ENCODE data around the gene SIRPB2. TPM values are rescaled to one million over a fixed set of nuclear protein-coding genes. Genes with fewer than 3 reads are reported as not detected.

The SIRPB2 gene
- total and polyA plus RNA-seq, 2 of the 8 experiments (the other 6 are each of a cell fraction or from before 2014, with no cell fraction given) = 0.28 TPM; not detected in 1

DNA sequence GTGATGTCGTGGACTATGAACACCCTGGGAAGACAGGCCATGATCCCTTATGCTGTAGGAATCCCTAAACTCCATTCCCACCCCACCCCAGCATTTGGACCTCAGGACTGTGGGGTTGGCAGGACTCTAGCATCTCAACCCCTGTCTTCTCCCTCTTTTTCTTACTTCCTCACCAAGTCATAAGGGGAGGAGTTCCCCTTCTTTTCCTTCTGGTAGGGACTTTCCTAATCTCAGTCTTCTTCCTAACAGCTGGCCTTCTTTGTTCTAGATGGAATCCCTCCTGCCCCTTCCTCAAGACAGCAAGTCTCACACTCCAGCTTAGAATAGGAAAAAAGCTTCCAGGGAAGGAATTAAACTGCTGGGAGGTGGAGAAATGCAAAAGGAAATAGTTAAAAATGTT is 2.3 kb upstream of the SIRPB2 start:
- no peak overlapping the region for H3K27ac ChIP-seq (ENCODE audit: low read depth, low read length)
- H3K9ac ChIP-seq (replicated peaks in 1 of 4; ENCODE audit: extremely low read depth in 1 of 4, low read depth in 3 of 4, low read length in 3 of 4) = no peak overlapping the region
- no peaks in the 10 kb centered on the region for H3K79me1 ChIP-seq (ENCODE audit: low read depth, low read length)
- H2BK12ac ChIP-seq (ENCODE audit: low read depth, low read length) = no peak overlapping the region
- no peaks in the 10 kb centered on the region for H4K20me1 ChIP-seq (replicated peaks in 1 of 2; ENCODE audit: control insufficient read depth in 1 of 2, insufficient read depth in 2 of 2, low read length in 2 of 2)
- no peak overlapping the region for H3K56ac ChIP-seq (replicated peaks; ENCODE audit: insufficient read length, low read depth, low read length)
- H3K23ac ChIP-seq (ENCODE audit: insufficient read length) = no peak overlapping the region
- H2BK5ac ChIP-seq (ENCODE audit: low read depth, low read length) = no peak overlapping the region
- H3K27me3 ChIP-seq (replicated peaks in 1 of 4; ENCODE audit: control insufficient read depth in 3 of 4, extremely low read depth in 1 of 4, insufficient read depth in 3 of 4, low read length in 3 of 4) = peaks cover 0 to 4% (median 1%) of the 10 kb centered on the region in 4 experiments; a peak in 2 of 7 replicates
- no peaks in the 10 kb centered on the region for H3K23me2 ChIP-seq (ENCODE audit: low read depth, low read length)
- H3K4me1 ChIP-seq (replicated peaks in 1 of 4; ENCODE audit: control insufficient read depth in 3 of 4, insufficient read depth in 4 of 4, low read length in 3 of 4) = no peaks in the 10 kb centered on the region
- DNase-seq (ENCODE audit: low read depth in 1 of 2, low spot score in 2 of 2) (no peak), FAIRE-seq (no peak)
- CTCF ChIA-PET (ENCODE audit: partially characterized antibody) = interaction anchor here (0.9 to 4.5 kb wide), 3 partner anchors 10 to 19 kb away, joined by 3 to 31 read pairs (median 6); no protein-coding TSS in a partner anchor
- H3K18ac ChIP-seq (ENCODE audit: extremely low read depth, low read length) = no peak overlapping the region
- no peak overlapping the region for H4K91ac ChIP-seq (replicated peaks; ENCODE audit: insufficient read length, low read length)
- H4K8ac ChIP-seq (ENCODE audit: extremely low read depth, insufficient read depth, low read length) = no peak overlapping the region
- no peak overlapping the region for H3K14ac ChIP-seq (ENCODE audit: insufficient read length)
- no peak overlapping the region for H3K4ac ChIP-seq (replicated peaks; ENCODE audit: insufficient read length, low read depth, low read length)
- no peak overlapping the region for H2BK15ac ChIP-seq (ENCODE audit: low read length)
- H2AK5ac ChIP-seq (ENCODE audit: low read depth, low read length) = no peak overlapping the region
- H4K5ac ChIP-seq (ENCODE audit: insufficient read length, low read depth, low read length) = no peak overlapping the region
- POLR2A ChIA-PET (ENCODE audit: partially characterized antibody) = no interaction called here
- no peak overlapping the region for H2BK20ac ChIP-seq (ENCODE audit: low read length)
- no peaks in the 10 kb centered on the region for H3K79me2 ChIP-seq (ENCODE audit: control insufficient read depth in 1 of 2, insufficient read depth in 2 of 2, low read length in 2 of 2)
- no peaks in the 10 kb centered on the region for H3K36me3 ChIP-seq (ENCODE audit: control insufficient read depth in 2 of 4, insufficient read depth in 4 of 4, low read length in 3 of 4)
- H2AFZ ChIP-seq (ENCODE audit: low read length) = 0 out of 2 replicates have a peak overlapping the region, but pooled peaks have one; percentile 4
- H3K4me3 ChIP-seq (ENCODE audit: extremely low read depth in 1 of 4, insufficient read depth in 2 of 4, low read depth in 3 of 4, low read length in 4 of 4) = no peak overlapping the region
- 96% methylated on average over 1 of the region's 1 CpG; no CpG with 5 or more reads in 1 of the 2 experiments for WGBS, 2 experiments (ENCODE audit: extremely low coverage in 1 of 2, insufficient coverage in 1 of 2, insufficient read length in 1 of 2, insufficient replicate concordance in 2 of 2, low coverage in 1 of 2, low lambda C conversion rate in 2 of 2, missing lambda C conversion rate in 1 of 2)
- no peak overlapping the region for H2BK120ac ChIP-seq (replicated peaks; ENCODE audit: low read depth, low read length)
- no peak for TF ChIP-seq TAF7 (optimal IDR thresholded peaks at IDR 0.05; ENCODE audit: borderline replicate concordance, low read depth, low read length)
- TF ChIP-seq NRF1 (IDR thresholded peaks at IDR 0.05; ENCODE audit: low read depth, low read length) = no peak
- H3K4me2 ChIP-seq (ENCODE audit: insufficient read depth in 1 of 2, low read depth in 2 of 2, low read length in 2 of 2) = no peak overlapping the region
- no peaks in the 10 kb centered on the region for H3K9me3 ChIP-seq (ENCODE audit: insufficient read depth in 2 of 2, low read depth in 1 of 2, low read length in 1 of 2)

Measured in H1 (cell line).